Activated CD8-positive, alpha-beta T cell treated with anti-CD3 and anti-CD28 coated beads for 36 hours (primary cell): ENCODE results near the gene MRPL19. TPM values are rescaled to one million over a fixed set of nuclear protein-coding genes. Genes with fewer than 3 reads are reported as not detected.

ENCODE experiments used
- ATAC-seq: fragments of 200-7000 bp; cut with Tn5 transposase; one replicate; pipeline ENCODE4 v1.10.0; 2021; ENCODE audit warnings: mild to moderate bottlenecking, moderate library complexity
- CTCF ChIA-PET: fragments of 350-600 bp; sonication (Branson Sonifier 250); formaldehyde crosslinking; loops from one replicate; lab custom pipeline; 2021; ENCODE audit warnings: antibody characterized with exemption; lab: Charles Lee
- POLR2A ChIA-PET: fragments of 350-600 bp; sonication (Branson Sonifier 250); formaldehyde crosslinking; loops from one replicate; lab custom pipeline; 2021; ENCODE audit warnings: antibody characterized with exemption; lab: Charles Lee
- DNase-seq: peaks from one replicate; pipeline ENCODE4 v3.0.0-alpha.2; 2020
- H3K27ac Mint-ChIP-seq: one replicate; pipeline ENCODE4 v1.8.0; 2021; ENCODE audit warnings: mild to moderate bottlenecking, mixed read lengths
- H3K27me3 Mint-ChIP-seq: one replicate; pipeline ENCODE4 v1.8.0; 2021; ENCODE audit warnings: mixed read lengths
- H3K36me3 Mint-ChIP-seq: one replicate; pipeline ENCODE4 v1.8.0; 2021; ENCODE audit warnings: low read depth, mixed read lengths
- H3K4me1 Mint-ChIP-seq: one replicate; pipeline ENCODE4 v1.8.0; 2021; ENCODE audit warnings: low read depth, mixed read lengths
- H3K4me3 Mint-ChIP-seq: one replicate; pipeline ENCODE4 v1.8.0; 2021; ENCODE audit warnings: mild to moderate bottlenecking, moderate library complexity, mixed read lengths
- H3K9me3 Mint-ChIP-seq: one replicate; pipeline ENCODE4 v1.8.0; 2021; ENCODE audit warnings: mixed read lengths
- intact Hi-C: fragments of 100-400 bp; cut with micrococcal nuclease; formaldehyde crosslinking; loops from one replicate; pipeline ENCODE4 v1.10.0; 2022
- total RNA-seq, 2 experiments: library from RNA; stranded (reverse); gene quantifications; one replicate each; pipeline ENCODE4 v1.2.3, GENCODE V29; 2021
- TF ChIP-seq, protein P1 (sequence below): fragments of 200-600 bp; IDR thresholded peaks from one replicate; pipeline ENCODE4 v1.8.0; 2022; ENCODE audit warnings: antibody characterized with exemption, mild to moderate bottlenecking

The MRPL19 gene
- total RNA-seq, 2 experiments from 2014 or later, result 64.3 to 75.4 TPM

DNA sequence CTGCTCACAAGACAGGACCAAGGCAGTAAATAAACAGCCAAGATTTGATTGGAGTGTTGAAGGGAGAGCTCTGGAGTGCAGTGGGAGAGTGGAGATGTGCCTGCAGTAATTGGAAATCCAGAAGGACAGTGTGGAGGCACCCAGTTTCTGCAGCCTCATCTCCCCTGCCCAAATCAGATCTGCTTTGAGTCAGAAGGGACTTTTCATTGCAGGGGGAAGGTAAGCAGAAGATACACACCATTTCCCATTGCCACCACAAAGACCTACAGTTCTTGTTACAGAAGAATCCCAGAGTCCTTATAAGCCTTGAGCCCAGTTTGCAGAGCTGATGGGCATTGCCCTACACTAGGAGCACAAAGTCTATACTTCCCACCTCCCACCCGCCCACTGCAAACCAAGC, 91.4 kb downstream of the MRPL19 start:
- ATAC-seq (no peak), DNase-seq (no peak)
- peaks cover 5% of the 10 kb centered on the region for H3K27me3 Mint-ChIP-seq
- H3K27ac Mint-ChIP-seq, result no peak overlapping the region
- no peaks in the 10 kb centered on the region for H3K36me3 Mint-ChIP-seq
- ChIA-PET CTCF (no interaction called here), POLR2A (no interaction called here)
- no peaks in the 10 kb centered on the region for H3K9me3 Mint-ChIP-seq
- no peak overlapping the region for H3K4me3 Mint-ChIP-seq
- intact Hi-C loops, result no loop called here
- H3K4me1 Mint-ChIP-seq, result no peaks in the 10 kb centered on the region
- TF ChIP-seq, protein P1, sequence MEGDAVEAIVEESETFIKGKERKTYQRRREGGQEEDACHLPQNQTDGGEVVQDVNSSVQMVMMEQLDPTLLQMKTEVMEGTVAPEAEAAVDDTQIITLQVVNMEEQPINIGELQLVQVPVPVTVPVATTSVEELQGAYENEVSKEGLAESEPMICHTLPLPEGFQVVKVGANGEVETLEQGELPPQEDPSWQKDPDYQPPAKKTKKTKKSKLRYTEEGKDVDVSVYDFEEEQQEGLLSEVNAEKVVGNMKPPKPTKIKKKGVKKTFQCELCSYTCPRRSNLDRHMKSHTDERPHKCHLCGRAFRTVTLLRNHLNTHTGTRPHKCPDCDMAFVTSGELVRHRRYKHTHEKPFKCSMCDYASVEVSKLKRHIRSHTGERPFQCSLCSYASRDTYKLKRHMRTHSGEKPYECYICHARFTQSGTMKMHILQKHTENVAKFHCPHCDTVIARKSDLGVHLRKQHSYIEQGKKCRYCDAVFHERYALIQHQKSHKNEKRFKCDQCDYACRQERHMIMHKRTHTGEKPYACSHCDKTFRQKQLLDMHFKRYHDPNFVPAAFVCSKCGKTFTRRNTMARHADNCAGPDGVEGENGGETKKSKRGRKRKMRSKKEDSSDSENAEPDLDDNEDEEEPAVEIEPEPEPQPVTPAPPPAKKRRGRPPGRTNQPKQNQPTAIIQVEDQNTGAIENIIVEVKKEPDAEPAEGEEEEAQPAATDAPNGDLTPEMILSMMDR, result no peak

Other genes with a start within 250 kb of the MRPL19 start
- gene EVA1A, start 85.8 kb upstream of the MRPL19 start, total RNA-seq, result under 1 TPM in 1 of 2 experiments, not detected in 1; 0.43 TPM
- gene GCFC2, start 64.1 kb downstream of the MRPL19 start, total RNA-seq, result 10 to 100 TPM; 29.8 to 36.1 TPM